ENCODE results near the gene DEGS2.
A peak's percentile ranks its signal among the peaks of the same experiment; 100 is the strongest.

The DEGS2 gene

DNA sequence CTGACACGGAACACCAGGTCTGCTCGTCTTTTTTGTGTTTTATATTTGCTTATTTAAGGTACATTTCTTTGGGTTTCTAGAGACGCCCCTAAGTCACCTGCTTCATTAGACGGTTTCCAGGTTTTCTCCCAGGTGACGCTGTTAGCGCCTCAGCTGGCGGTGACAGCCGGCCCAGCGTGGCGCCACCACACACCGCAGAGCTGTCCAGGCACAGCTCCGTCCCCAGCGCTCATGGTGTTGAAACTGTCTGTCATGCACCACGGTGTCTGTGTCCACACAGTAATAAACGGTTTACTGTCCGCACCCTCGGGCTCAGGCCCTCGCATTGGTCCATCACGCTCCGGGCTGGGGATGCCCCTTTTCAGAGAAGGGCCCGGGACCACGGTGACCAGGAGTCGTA is 15.5 kb downstream of the DEGS2 start:
- no peaks in the 10 kb centered on the region for H3K9me3 ChIP-seq (ENCODE audit: insufficient read depth, low read length)
- no peak overlapping the region for H3K9ac ChIP-seq (ENCODE audit: insufficient read length, low read depth)
- no peak for DNase-seq (ENCODE audit: low read depth, low spot score)
- no peaks in the 10 kb centered on the region for H3K27me3 ChIP-seq (ENCODE audit: insufficient read depth, insufficient read length)
- TF ChIP-seq SUZ12 (IDR thresholded peaks at IDR 0.05; ENCODE audit: extremely low read depth, insufficient read depth, insufficient read length) (no peak), YY1 (IDR thresholded peaks at IDR 0.05; ENCODE audit: insufficient read depth, insufficient read length) (no peak), ZNF274 (IDR thresholded peaks at IDR 0.05; ENCODE audit: low read depth, low read length) (no peak)
- H3K36me3 ChIP-seq (ENCODE audit: insufficient read depth, insufficient read length, low read length) = no peaks in the 10 kb centered on the region
- no peak overlapping the region for H3K4me3 ChIP-seq (ENCODE audit: insufficient read length, low read depth)
- H3K4me1 ChIP-seq (ENCODE audit: insufficient read depth, insufficient read length) = peaks cover 9% of the 10 kb centered on the region

DNA sequence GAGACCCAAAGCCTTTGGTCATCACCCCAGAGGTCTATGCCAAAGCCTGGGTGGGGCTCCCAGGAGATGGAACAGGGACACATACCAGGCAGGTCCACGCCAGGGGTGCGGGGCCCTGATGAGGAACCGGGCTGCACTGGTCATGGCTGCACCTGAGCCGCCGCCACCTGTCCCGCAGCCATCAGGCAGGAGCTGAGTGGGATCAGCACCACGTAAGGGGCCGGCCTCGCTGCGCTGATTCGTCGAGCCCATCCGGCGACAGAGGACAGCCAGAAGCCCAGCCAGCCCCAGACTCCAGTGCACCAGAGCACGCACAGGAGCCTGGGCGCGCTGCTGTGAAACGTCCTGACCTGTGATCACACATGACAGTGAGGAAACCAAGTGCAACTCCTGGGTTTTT is 15.9 kb downstream of the DEGS2 start:
- peaks cover under 1% of the 10 kb centered on the region for H3K36me3 ChIP-seq (ENCODE audit: insufficient read depth, insufficient read length, low read length)
- no peak for DNase-seq (ENCODE audit: low read depth, low spot score)
- no peak overlapping the region for H3K9ac ChIP-seq (ENCODE audit: insufficient read length, low read depth)
- peaks cover 9% of the 10 kb centered on the region for H3K4me1 ChIP-seq (ENCODE audit: insufficient read depth, insufficient read length)
- no peak for TF ChIP-seq ZNF274 (IDR thresholded peaks at IDR 0.05; ENCODE audit: low read depth, low read length)
- no peak overlapping the region for H3K4me3 ChIP-seq (ENCODE audit: insufficient read length, low read depth)
- H3K27me3 ChIP-seq (ENCODE audit: insufficient read depth, insufficient read length) = no peaks in the 10 kb centered on the region
- H3K9me3 ChIP-seq (ENCODE audit: insufficient read depth, low read length) = no peaks in the 10 kb centered on the region

DNA sequence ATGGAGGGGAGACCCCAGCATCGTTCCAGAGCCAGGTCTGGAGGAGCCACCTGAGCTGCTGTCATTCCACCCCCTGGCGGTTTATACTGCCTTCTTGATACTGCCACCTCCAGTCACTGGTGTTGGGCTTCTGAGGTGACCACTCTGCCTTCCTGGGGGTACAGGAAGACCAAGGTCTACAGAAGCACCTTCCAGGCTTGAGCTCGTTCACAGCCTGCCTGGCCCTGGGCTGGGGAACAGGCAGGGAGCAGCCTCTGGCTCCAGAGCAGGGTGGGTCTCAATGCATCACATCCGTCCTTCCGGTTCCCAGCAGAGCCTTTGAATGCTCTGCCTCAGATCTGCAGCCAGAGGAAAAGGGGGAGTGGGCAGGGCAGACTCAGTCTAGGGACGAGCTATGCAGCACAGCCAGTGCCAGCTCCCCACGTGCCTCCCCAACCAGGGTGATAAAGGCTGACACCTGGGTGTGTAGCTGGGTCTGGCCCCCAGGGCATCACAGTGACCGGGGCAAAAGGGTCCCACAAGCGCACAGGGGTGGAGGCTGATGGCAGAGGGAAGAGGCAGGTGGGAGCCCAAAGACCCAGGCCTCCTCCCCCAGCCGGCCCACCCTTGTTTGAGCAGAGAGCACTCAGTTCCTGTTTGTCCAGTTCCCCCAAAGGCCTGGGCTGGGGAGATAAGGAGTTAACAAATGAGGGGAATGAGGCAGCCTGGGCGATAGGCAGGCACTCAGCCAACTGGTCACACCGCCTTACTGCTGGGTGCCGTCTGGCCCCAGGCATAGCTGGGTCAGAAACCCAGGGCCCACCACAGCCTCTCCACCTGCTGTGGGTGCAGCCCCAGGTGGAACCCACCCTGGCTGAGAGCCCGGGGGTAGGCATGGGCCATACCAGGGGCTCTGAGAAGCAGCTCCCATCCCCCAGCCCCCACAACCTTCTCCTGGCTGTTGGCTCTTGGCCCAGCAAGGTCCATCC is 17.1 kb downstream of the DEGS2 start:
- Histone ChIP-seq H3K4me1 (ENCODE audit: insufficient read depth, insufficient read length) (peaks cover 9% of the 10 kb centered on the region), H3K27me3 (ENCODE audit: insufficient read depth, insufficient read length) (no peaks in the 10 kb centered on the region), H3K4me3 (ENCODE audit: insufficient read length, low read depth) (no peak overlapping the region), H3K36me3 (ENCODE audit: insufficient read depth, insufficient read length, low read length) (peaks cover 6% of the 10 kb centered on the region), H3K9me3 (ENCODE audit: insufficient read depth, low read length) (no peaks in the 10 kb centered on the region), H3K9ac (ENCODE audit: insufficient read length, low read depth) (no peak overlapping the region)
- DNase-seq (ENCODE audit: low read depth, low spot score) = no peak
- TF ChIP-seq ZNF274 (IDR thresholded peaks at IDR 0.05; ENCODE audit: low read depth, low read length) (no peak), YY1 (IDR thresholded peaks at IDR 0.05; ENCODE audit: insufficient read depth, insufficient read length) (no peak), SUZ12 (IDR thresholded peaks at IDR 0.05; ENCODE audit: extremely low read depth, insufficient read depth, insufficient read length) (no peak)

DNA sequence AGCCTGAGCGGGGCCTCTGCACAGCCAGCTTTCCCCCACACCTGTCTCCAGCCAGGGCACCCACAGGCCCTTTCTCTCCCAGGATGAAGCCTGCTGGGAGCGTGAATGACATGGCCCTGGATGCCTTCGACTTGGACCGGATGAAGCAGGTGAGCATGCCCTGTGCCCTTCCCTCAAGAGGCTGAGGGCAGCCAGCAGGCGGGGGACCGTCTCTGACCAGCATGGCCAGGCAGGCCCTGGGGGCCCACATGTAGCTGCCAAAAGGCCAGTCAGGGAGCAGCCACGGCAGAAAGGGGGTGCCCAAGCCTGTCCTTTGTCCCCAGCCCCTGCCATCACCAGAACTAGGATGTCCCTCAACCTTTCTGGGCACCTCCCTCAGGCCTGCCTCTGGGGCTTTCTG is 18.3 kb downstream of the DEGS2 start:
- Histone ChIP-seq H3K36me3 (ENCODE audit: insufficient read depth, insufficient read length, low read length) (peaks cover 6% of the 10 kb centered on the region), H3K4me3 (ENCODE audit: insufficient read length, low read depth) (no peak overlapping the region)
- TF ChIP-seq SUZ12 (IDR thresholded peaks at IDR 0.05; ENCODE audit: extremely low read depth, insufficient read depth, insufficient read length) = no peak
- no peak for TF ChIP-seq ZNF274 (IDR thresholded peaks at IDR 0.05; ENCODE audit: low read depth, low read length)
- no peak for TF ChIP-seq YY1 (IDR thresholded peaks at IDR 0.05; ENCODE audit: insufficient read depth, insufficient read length)

DNA sequence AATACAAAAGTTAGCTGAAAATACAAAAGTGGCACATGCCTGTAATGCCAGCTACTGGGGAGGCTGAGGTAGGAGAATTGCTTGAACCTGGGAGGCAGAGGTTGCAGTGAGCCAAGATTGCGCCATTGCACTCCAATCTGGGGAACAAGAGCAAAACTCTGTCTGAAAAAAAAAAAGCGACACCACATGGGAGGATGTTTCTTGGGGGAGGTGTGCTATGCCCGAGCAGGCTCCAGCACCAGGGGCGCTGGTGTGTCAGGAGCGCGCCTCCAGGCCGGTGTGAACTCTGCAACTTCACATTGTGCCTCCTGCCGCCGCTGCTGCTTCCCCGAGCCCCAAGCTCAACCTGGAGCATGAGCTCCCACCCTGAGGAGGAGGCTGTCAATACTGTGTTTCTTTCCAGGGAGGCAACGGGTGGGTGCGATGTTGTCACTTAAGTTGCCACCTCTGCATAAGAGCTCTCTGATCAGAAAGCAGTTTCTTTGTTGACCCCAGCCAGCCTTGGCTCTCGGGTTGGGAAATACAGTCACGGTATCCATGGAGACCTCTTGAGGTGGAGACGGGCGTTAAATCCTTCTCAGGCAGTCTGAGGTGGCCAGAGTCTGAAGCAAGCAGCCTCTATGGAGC is 18.9 kb downstream of the DEGS2 start:
- Histone ChIP-seq H3K27me3 (ENCODE audit: insufficient read depth, insufficient read length) (no peaks in the 10 kb centered on the region), H3K36me3 (ENCODE audit: insufficient read depth, insufficient read length, low read length) (peaks cover 6% of the 10 kb centered on the region), H3K9me3 (ENCODE audit: insufficient read depth, low read length) (no peaks in the 10 kb centered on the region), H3K9ac (ENCODE audit: insufficient read length, low read depth) (peak overlapping the region; percentile 61), H3K4me3 (ENCODE audit: insufficient read length, low read depth) (no peak overlapping the region), H3K4me1 (ENCODE audit: insufficient read depth, insufficient read length) (peaks cover 9% of the 10 kb centered on the region)
- peak; percentile 66 for DNase-seq (ENCODE audit: low read depth, low spot score)
- TF ChIP-seq YY1 (IDR thresholded peaks at IDR 0.05; ENCODE audit: insufficient read depth, insufficient read length) (no peak), SUZ12 (IDR thresholded peaks at IDR 0.05; ENCODE audit: extremely low read depth, insufficient read depth, insufficient read length) (no peak), ZNF274 (IDR thresholded peaks at IDR 0.05; ENCODE audit: low read depth, low read length) (no peak)

More for the DNA sequence above, 18.3 kb downstream of the DEGS2 start:
- no peak for DNase-seq (ENCODE audit: low read depth, low spot score)
- Histone ChIP-seq H3K27me3 (ENCODE audit: insufficient read depth, insufficient read length) (no peaks in the 10 kb centered on the region), H3K9me3 (ENCODE audit: insufficient read depth, low read length) (no peaks in the 10 kb centered on the region), H3K9ac (ENCODE audit: insufficient read length, low read depth) (peak overlapping the region; percentile 61), H3K4me1 (ENCODE audit: insufficient read depth, insufficient read length) (peaks cover 9% of the 10 kb centered on the region)

DNA sequence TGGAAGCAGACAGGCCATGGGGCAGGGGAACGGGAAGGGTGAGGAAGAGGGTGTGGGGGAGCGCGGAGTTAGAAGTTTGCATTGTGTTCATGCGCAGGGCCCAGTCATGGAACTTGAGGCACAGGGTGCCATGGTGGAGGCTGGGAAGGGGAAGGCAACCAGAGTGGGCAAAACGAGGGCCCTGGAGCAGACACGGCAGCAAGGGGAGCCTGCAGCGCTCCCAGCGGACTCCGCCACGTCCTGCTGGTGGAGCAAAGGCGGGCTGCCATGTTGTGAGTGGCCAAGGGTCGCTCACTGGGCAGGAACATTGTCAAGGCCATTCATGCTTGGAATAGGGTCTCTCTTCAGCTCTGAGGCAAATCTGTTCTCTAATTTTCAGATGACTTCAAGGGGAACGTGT is 20.5 kb downstream of the DEGS2 start:
- Histone ChIP-seq H3K9me3 (ENCODE audit: insufficient read depth, low read length) (no peaks in the 10 kb centered on the region), H3K36me3 (ENCODE audit: insufficient read depth, insufficient read length, low read length) (peaks cover 11% of the 10 kb centered on the region), H3K4me1 (ENCODE audit: insufficient read depth, insufficient read length) (peaks cover 9% of the 10 kb centered on the region), H3K4me3 (ENCODE audit: insufficient read length, low read depth) (no peak overlapping the region), H3K27me3 (ENCODE audit: insufficient read depth, insufficient read length) (no peaks in the 10 kb centered on the region), H3K9ac (ENCODE audit: insufficient read length, low read depth) (no peak overlapping the region)
- DNase-seq (ENCODE audit: low read depth, low spot score) = no peak
- TF ChIP-seq SUZ12 (IDR thresholded peaks at IDR 0.05; ENCODE audit: extremely low read depth, insufficient read depth, insufficient read length) (no peak), YY1 (IDR thresholded peaks at IDR 0.05; ENCODE audit: insufficient read depth, insufficient read length) (no peak), ZNF274 (IDR thresholded peaks at IDR 0.05; ENCODE audit: low read depth, low read length) (no peak)

DNA sequence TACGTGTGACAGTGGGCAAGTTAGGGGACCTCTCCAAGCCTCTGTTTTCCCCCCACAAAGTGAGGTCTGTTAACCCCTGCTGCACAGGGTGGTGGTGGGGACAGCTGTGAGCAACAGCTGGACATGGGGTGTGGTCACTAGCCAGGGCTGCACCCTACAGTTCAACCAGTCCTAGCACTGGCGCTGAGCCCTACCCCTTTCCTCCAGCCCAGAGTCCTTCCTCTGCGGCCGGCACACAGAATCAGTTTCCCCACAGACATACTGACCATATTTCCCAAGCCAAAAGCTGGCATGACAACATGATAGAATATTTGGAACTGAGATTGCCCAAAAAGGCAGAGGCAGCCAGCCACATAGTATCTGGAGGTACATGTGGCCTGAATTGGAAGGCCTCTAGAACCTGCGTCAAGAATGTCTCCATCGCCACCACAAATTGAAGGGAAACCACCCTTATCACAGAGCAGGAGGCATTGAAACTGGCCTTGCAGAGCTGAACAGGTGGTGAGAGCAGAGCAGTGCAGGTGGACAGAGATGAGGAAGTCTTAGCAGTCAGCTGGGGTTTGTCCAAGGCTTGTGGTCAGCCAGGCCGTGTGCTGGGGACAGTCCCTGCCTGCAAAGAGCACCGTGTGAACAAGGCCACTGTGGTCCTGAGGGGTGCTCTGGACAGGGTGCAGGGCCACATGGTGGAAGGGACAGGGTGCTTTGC is 21.2 kb downstream of the DEGS2 start:
- Histone ChIP-seq H3K27me3 (ENCODE audit: insufficient read depth, insufficient read length) (no peaks in the 10 kb centered on the region), H3K4me1 (ENCODE audit: insufficient read depth, insufficient read length) (peaks cover 9% of the 10 kb centered on the region), H3K9me3 (ENCODE audit: insufficient read depth, low read length) (no peaks in the 10 kb centered on the region), H3K9ac (ENCODE audit: insufficient read length, low read depth) (no peak overlapping the region), H3K36me3 (ENCODE audit: insufficient read depth, insufficient read length, low read length) (peaks cover 13% of the 10 kb centered on the region), H3K4me3 (ENCODE audit: insufficient read length, low read depth) (no peak overlapping the region)
- TF ChIP-seq YY1 (IDR thresholded peaks at IDR 0.05; ENCODE audit: insufficient read depth, insufficient read length) = no peak
- TF ChIP-seq ZNF274 (IDR thresholded peaks at IDR 0.05; ENCODE audit: low read depth, low read length) = no peak
- no peak for TF ChIP-seq SUZ12 (IDR thresholded peaks at IDR 0.05; ENCODE audit: extremely low read depth, insufficient read depth, insufficient read length)
- no peak for DNase-seq (ENCODE audit: low read depth, low spot score)
